Stimulated activated CD8-positive, alpha-beta memory T cell treated with anti-CD3 and anti-CD28 coated beads, Interleukin-2, amount 100 ng/mL, for 1 hour (primary cell): Measurements from ENCODE around the gene FAM219B.
"Not testable (repeated sequence)": the region's sequence is repeated elsewhere in the genome, so short reads cannot be mapped to it uniquely, and the experiment has no call there.

ENCODE experiments used
- DNase-seq, 2 donors: peaks; one replicate each; pipeline ENCODE4 v3.0.0-alpha.2; 2020; ENCODE audit warnings: low read depth in 2 of 2

The FAM219B gene

GRCh38 chr15:74906450-74907162, at the start of gene FAM219B:
Gene FAM219B, minus strand, starts transcription at chr15:74906851. Its CDS starts 51 bp downstream, at chr15:74906800.
- peak; percentile 59 to 68 for DNase-seq

- DNase-seq: peak; percentile 27 to 37
These were observed 49.4 kb upstream of the FAM219B start for GRCh38 chr15:74955796-74956647.

- DNase-seq: no peak
These were observed 48.4 kb upstream of the FAM219B start for GRCh38 chr15:74955017-74955416.

- no peak for DNase-seq
These were observed 47.9 kb upstream of the FAM219B start for GRCh38 chr15:74954515-74954914.

- no peak for DNase-seq
These were observed 44.4 kb upstream of the FAM219B start for GRCh38 chr15:74951006-74951405.

GRCh38 chr15:74950078-74950908, 43.6 kb upstream of the FAM219B start:
- peak; percentile 54 to 65 for DNase-seq

GRCh38 chr15:74937590-74938371, 31.1 kb upstream of the FAM219B start, which contains the start of gene COX5A:
Gene COX5A, minus strand, starts transcription at chr15:74938073. Its CDS starts 59 bp downstream, at chr15:74938014.
- peak; percentile 83 to 84 for DNase-seq

- no peak for DNase-seq
These were observed 30.6 kb upstream of the FAM219B start for GRCh38 chr15:74937272-74937589.

GRCh38 chr15:74935193-74935592, 28.5 kb upstream of the FAM219B start:
- DNase-seq: not testable (repeated sequence)

GRCh38 chr15:74933573-74933972, 26.9 kb upstream of the FAM219B start:
- no peak for DNase-seq

GRCh38 chr15:74928771-74929198, 22.1 kb upstream of the FAM219B start:
- no peak for DNase-seq

GRCh38 chr15:74924525-74924924, 17.9 kb upstream of the FAM219B start:
- no peak for DNase-seq

GRCh38 chr15:74920456-74920855, 13.8 kb upstream of the FAM219B start:
- DNase-seq: no peak

- DNase-seq: no peak
These were observed 11.0 kb upstream of the FAM219B start for GRCh38 chr15:74917676-74918075.

GRCh38 chr15:74913799-74914198, 7.1 kb upstream of the FAM219B start:
- DNase-seq: not testable (repeated sequence)

- DNase-seq: no peak
These were observed 6.4 kb upstream of the FAM219B start for GRCh38 chr15:74913041-74913440.

GRCh38 chr15:74908635-74909034, 2.0 kb upstream of the FAM219B start:
- no peak for DNase-seq

GRCh38 chr15:74907163-74907870, 666 bp upstream of the FAM219B start:
- no peak for DNase-seq

- DNase-seq: no peak
These were observed 593 bp downstream of the FAM219B start for GRCh38 chr15:74906067-74906449.

GRCh38 chr15:74904190-74904805, 2.4 kb downstream of the FAM219B start:
- DNase-seq: no peak
